UCSD-AML1 (cell line): ENCODE measurements around the gene SESN2.
A peak's percentile ranks its signal among the peaks of the same experiment; 100 is the strongest.

Source experiments
- DNase-seq: peaks from one replicate; lab custom pipeline; 2025; ENCODE audit not compliant: unreplicated experiment; lab: John Stamatoyannopoulos, UW

Gene SESN2

GRCh38 chr1:28282426-28283407 is 23.4 kb downstream of the SESN2 start:
- DNase-seq, result peak; percentile 28

DNA sequence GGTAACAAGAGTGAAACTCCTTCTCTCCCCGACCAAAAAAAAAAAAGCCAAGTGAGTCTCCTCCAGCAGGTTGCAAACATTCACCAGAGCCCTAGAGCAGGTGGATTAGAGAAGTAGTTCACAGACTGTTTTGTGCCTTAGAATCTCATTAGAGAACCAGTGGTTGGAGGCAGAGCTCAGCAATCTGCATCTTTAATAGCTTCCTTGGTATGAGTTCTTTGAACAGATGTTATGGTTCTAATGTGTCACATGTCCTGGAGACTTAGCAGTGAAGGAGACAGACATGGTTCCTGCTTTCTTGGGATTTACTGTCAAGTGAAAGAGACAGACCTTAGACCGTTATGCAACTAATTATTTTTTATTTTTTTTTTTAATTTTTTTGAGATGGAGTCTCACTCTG is 26.8 kb downstream of the SESN2 start:
- DNase-seq, result no peak

DNA sequence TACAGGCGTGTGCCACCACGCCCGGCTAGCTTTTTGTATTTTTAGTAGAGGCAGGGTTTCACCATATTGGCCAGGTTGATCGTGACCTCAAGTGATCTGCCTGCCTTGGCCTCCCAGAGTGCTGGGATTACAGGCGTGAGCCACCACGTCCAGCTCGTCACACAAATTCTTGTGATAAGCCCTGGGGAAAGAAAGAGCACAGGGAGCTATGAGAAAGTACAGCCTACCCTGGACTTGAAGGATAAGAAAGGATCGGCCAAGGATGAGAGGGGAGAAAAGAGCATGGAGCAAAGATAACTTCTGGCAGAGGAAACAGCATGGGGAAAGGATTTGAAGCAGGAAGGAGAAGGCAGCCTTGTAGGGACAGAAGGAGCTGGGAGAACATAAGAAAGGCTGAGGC is 29.2 kb downstream of the SESN2 start:
- no peak for DNase-seq

DNA sequence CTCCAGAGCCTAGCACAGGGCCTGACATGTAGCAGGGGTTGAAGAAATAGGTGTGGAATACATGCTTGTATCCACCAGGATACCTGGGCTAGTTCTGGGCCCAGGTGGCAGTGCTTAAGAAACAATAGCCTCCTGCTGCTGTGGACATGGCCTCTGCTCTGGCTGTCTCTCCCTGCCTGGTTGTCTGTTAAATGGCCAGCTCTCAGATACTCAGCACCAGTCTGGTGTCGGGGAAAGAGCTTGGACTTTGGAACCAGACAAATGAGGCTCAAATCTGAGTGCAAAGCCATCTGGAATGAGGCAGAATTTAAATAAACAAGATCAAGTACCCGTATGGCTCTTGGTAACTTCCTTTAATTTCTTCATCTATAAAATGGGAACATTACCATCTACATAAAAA is 31.5 kb downstream of the SESN2 start:
- DNase-seq, result no peak

DNA sequence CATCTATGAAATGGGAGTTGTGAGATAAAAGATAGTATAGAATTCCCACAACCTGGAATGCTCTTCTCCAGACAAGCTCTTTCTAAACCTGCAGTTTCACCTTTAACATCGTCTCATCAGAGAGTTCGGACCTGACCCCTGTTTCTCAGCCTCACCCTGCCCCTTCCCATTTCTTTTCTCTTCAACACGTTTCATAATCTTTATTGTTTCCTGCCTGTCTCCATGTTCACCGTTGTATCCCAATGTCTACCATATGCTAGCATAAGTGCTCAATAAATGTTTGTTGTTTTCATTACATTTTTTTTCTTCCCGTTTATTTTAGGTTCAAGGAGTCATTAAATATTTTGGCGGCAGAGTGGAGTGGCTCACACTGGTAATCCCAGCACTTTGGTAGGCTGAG is 32.4 kb downstream of the SESN2 start:
- no peak for DNase-seq

DNA sequence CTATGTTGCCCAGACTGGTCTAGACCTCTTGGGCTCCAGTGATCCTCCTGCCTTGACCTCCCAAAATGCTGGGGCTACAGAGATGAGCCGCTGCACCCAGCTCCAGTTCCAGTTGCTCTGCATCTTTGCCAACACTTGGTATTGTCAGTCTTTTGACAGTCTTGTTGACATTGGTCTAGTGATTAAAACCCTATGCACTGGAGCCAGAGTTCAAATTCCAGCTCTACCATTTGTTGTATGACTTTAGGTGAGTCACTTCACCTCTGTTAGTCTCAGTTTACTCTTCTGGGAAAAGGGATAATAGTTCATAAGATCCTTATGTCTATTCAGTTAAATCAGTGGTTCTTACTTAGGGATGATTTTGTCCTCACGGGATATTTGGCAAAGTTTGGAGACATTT is 36.6 kb downstream of the SESN2 start:
- DNase-seq, result no peak

GRCh38 chr1:28296401-28297261 is 37.3 kb downstream of the SESN2 start:
- no peak for DNase-seq

DNA sequence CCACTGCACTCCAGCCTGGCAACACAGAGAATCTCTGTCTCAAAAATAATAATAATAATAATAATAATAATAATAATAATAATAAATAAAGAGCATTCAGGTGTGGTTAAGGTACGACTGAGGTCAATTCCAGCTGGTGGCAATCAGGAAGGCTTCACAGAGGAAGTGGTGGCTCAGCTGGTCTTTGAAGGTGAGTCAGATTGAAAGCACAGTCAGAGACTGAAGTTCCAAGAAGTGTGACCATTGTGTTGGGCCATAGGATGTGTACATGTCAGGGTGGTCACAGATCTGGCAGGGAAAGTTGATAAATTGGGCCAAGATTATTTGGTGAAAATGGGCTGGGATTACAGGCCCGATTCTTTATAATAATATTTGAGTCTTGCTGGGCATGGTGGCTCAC is 38.5 kb downstream of the SESN2 start:
- DNase-seq, result no peak

DNA sequence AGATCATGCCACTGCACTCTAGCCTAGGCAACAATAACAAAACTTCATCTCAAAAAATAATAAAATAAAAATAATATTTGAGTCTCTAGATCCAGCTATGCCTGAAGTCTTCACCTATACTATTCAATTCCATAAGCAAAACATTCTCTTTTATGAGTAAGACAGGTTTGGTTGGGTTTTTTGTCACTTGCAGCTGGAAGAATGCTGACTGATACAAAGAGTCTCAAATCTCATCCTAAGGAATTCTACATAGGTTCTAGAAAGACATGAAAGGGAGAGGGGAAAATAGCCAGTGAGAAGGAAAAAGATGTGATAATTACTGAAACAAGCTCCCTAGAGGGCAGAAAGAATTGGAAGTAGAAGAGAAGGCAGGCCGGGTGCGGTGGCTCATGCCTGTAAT is 39.1 kb downstream of the SESN2 start:
- DNase-seq, result no peak

- DNase-seq, result no peak
These were observed 42.3 kb downstream of the SESN2 start for GRCh38 chr1:28301368-28302174.

DNA sequence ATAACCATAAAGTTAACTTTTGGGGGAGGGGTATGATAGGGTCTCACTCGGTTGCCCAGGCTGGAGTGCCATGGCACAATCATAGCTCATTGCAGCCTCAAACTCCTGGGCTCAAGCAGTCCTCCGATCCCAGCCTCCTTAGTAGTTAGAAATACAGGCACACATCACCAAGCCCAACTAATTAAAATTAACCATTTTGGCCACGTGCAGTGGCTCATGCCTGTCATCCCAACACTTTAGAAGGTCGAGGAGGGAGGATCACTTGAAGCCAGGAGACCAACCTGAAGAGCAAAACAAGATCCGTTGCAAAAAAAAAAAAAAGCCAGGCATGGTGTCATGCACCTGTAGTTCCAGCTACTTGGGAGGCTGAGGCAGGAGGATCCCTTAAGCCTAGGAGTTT is 42.9 kb downstream of the SESN2 start:
- DNase-seq, result no peak

- DNase-seq, result peak; percentile 39
These were observed 47.1 kb downstream of the SESN2 start for GRCh38 chr1:28306301-28306949.

GRCh38 chr1:28308750-28309149 is 49.4 kb downstream of the SESN2 start:
- DNase-seq, result no peak

- no peak for DNase-seq
These were observed 50.4 kb downstream of the SESN2 start for GRCh38 chr1:28309702-28310101.

GRCh38 chr1:28313702-28314546 is 54.6 kb downstream of the SESN2 start:
- DNase-seq, result peak; percentile 26

DNA sequence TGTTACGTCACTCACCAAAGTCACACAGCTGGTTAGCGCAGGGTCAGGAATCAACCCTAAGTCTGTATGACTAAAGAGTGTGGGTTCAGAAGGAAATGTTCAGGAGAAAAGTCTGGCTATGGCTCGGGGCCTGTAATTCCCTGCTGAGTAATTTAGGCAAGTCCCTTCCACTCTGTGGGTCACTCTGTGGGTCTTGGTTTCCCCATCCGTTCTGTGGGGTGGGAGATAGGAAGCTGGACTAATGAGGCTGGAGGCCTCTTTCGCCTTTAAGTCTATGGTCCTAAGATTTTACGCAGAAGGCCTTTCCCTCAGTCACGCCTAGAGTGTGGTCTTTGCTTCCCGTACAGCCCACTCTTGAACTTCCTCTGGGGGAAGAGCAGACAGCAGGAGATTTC is 55.2 kb downstream of the SESN2 start:
- peak; percentile 71 for DNase-seq

GRCh38 chr1:28317014-28317413 is 57.7 kb downstream of the SESN2 start:
- no peak for DNase-seq

GRCh38 chr1:28322194-28322593 is 62.9 kb downstream of the SESN2 start:
- no peak for DNase-seq

DNA sequence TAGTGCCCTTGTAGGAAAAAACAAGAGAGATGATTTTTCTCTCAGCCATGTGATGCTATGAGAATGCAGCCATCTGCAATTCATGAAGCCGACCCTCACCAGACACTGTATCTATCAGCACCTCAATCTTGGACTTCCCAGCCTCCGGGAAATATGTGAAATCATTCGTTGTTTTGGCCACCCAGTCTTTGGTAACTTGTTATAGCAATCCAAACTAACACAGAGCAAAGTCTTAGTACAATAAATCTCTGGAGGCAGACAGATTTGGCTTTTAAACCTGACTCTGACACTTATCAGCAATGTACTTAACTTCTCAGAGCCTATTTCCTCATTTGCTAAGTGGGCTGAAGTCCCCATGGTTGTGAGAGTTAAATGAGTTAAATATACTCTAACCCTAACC is 64.4 kb downstream of the SESN2 start:
- no peak for DNase-seq

DNA sequence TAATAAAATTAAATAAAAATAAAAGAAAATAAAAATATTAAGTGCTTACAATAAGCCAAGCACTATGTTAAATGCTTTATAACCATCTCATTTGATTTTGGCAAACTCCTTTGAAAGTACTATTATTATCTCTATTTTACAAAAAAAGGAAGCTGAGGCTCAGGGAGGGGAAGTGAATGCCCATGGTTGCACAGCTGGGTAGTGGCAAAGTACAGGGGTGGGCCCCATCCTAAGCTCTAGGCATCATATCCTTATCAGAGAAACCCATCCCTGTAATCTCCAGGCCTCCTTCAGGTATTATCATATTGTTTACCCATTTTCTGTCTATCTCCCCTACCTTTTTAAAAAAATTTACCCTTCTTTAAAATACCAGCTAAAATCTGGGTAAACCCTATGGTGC is 67.2 kb downstream of the SESN2 start:
- no peak for DNase-seq
